Lower lobe of right lung (tissue), 2 donors: ENCODE data around the gene INCA1. TPM values are rescaled to one million over a fixed set of nuclear protein-coding genes. Genes with fewer than 3 reads are reported as not detected.

Experiments used
- ATAC-seq, 2 donors: fragments of 200-7000 bp; cut with Tn5 transposase; one replicate each; pipeline ENCODE4 v1.9.1; 2020 to 2022; ENCODE audit warnings: mild to moderate bottlenecking in 2 of 2, moderate library complexity in 2 of 2
- DNase-seq: peaks from one replicate; pipeline ENCODE4 v3.0.0-alpha.2; 2020
- H3K27ac ChIP-seq: fragments of 200-600 bp; one replicate; pipeline ENCODE4 v1.8.0; 2022
- H3K27me3 ChIP-seq: fragments of 200-600 bp; one replicate; pipeline ENCODE4 v1.8.0; 2022; ENCODE audit warnings: low read depth
- H3K36me3 ChIP-seq: fragments of 200-600 bp; one replicate; pipeline ENCODE4 v1.8.0; 2022; ENCODE audit warnings: mild to moderate bottlenecking
- H3K4me1 ChIP-seq: fragments of 200-600 bp; one replicate; pipeline ENCODE4 v1.8.0; 2022
- H3K4me3 ChIP-seq: fragments of 200-600 bp; one replicate; pipeline ENCODE4 v1.8.0; 2022; ENCODE audit warnings: mild to moderate bottlenecking
- H3K9me3 ChIP-seq: fragments of 200-600 bp; one replicate; pipeline ENCODE4 v1.8.0; 2022
- CTCF ChIP-seq: fragments of 200-600 bp; IDR thresholded peaks from one replicate; pipeline ENCODE4 v1.8.0; 2022; ENCODE audit warnings: antibody characterized with exemption, mild to moderate bottlenecking
- intact Hi-C: fragments of 100-400 bp; cut with DNase I; formaldehyde crosslinking; loops from one replicate; pipeline ENCODE4 v1.11.0; 2022
- total RNA-seq: library from RNA; stranded (reverse); fragmentation: NEBNext Ultra II Directional; extraction: Animal tissue kit (Norgen Biotek cat#: 25700); gene quantifications from one replicate; pipeline ENCODE4 v1.2.1, GENCODE V29; 2021
- donor health status: DM: no; HTN: yes; CAD: no; lungs with severe emphysema.

The INCA1 gene
- total RNA-seq, 1 donor from 2014 or later: 1.9 TPM

DNA sequence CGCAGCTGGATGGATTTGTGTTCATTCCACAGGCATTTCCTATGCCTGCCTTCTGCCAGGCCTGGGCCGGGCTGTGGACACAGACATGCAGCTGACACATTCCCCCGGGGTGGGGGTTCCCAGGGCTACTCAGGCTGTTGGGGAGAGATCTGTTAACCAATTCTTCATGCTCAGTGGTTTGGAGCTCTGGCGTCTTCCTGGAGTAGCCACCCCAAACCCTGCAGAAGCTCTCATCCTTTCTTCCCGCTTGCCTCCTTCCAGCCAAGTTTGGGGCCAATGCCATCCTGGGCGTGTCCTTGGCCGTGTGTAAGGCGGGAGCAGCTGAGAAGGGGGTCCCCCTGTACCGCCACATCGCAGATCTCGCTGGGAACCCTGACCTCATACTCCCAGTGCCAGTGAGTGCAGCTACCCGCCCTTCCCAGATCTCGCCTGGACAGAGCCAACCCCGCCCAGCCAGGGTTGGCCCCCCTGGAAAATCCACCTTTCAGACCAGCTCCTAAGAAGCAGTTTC lies 43.8 kb downstream of the INCA1 start:
- no peak overlapping the region for H3K4me3 ChIP-seq
- intact Hi-C loops: no loop called here
- H3K4me1 ChIP-seq: peaks cover 18% of the 10 kb centered on the region
- ATAC-seq (no peak), DNase-seq (no peak)
- peaks cover 10% of the 10 kb centered on the region for H3K36me3 ChIP-seq
- no peaks in the 10 kb centered on the region for H3K9me3 ChIP-seq
- TF ChIP-seq CTCF: no peak
- H3K27ac ChIP-seq: no peak overlapping the region
- no peaks in the 10 kb centered on the region for H3K27me3 ChIP-seq

GRCh38 chr17:4951486-4951885 lies 45.8 kb downstream of the INCA1 start:
- Histone ChIP-seq H3K4me3 (no peak overlapping the region), H3K36me3 (peaks cover 3% of the 10 kb centered on the region), H3K27ac (no peak overlapping the region), H3K27me3 (no peaks in the 10 kb centered on the region), H3K9me3 (no peaks in the 10 kb centered on the region), H3K4me1 (peaks cover 22% of the 10 kb centered on the region)
- TF ChIP-seq CTCF: no peak
- intact Hi-C loops: no loop called here
- DNase-seq: no peak
- ATAC-seq: no peak

DNA sequence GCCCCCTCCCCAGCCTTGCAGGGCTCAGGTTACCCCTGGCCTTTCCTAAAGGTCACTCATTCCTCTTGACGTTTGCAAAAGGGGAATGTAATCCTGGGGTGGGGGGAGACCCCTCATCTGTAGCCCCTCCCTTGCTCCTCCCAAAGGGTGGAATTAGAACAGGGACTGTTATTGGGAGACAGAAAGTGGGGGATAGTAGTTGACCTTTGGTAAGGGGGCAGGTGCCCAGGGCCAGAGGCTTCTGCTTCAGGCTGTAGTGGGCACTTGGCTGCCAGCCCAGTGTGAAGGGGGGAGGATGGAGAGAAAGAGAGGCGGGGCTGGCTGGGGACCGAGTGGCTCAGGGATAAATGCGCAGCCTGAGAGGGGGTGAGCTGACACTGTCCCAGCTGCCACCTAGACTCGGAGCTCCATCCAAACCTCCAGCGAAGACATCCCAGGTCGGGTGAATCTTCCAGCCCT lies 46.5 kb downstream of the INCA1 start, which contains the start of gene ENO3:
Gene ENO3 (plus strand): TSS at position 374 of the 459 bp plus-strand sequence. CDS start 711 bp downstream, outside the sequence.
- DNase-seq (no peak), ATAC-seq (no peak)
- Histone ChIP-seq H3K9me3 (no peaks in the 10 kb centered on the region), H3K27me3 (no peaks in the 10 kb centered on the region), H3K4me1 (peaks cover 29% of the 10 kb centered on the region), H3K36me3 (peaks cover 10% of the 10 kb centered on the region), H3K27ac (peak within 1 kb of the TSS; percentile 98), H3K4me3 (peak within 1 kb of the TSS; percentile 99)
- no peak for TF ChIP-seq CTCF
- intact Hi-C loops: no loop called here

DNA sequence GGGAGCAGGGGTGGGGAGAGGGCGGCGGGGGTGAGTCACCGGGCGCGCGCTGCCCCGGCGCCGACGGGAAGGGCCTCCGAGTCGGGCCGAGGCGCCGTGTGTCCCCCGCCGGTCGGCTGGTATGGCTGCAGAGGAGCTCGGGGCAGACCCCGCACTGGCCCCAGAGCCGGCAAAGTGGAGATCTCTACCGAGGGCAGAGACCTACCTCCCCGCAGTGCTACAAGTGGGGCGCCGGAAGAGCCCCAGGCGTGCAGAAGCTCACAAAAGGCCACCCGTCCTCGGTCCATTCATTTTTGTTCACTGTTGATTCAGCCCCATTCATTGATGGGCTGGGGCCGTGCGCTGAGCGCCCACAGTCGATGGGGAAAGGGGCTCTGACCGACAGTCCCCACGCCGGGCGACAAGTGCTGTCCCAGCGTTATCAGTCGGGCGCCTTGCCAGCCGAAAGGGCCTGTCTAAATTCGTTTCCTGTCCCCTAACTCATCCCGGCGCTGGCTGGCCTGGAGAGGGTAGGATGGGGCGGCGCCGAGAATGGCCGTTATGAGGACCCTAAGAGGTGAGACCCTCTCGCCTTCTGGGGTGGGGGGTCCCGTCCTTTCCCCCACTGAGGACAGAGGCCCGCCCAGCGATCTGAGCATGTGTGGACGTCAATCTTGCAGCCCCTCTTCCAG lies 47.1 kb downstream of the INCA1 start:
- DNase-seq (peak; percentile 80), ATAC-seq (no peak)
- Histone ChIP-seq H3K27me3 (no peaks in the 10 kb centered on the region), H3K36me3 (peaks cover 16% of the 10 kb centered on the region), H3K4me3 (peak overlapping the region; percentile 99), H3K4me1 (peaks cover 35% of the 10 kb centered on the region), H3K9me3 (no peaks in the 10 kb centered on the region), H3K27ac (peak overlapping the region; percentile 98)
- intact Hi-C loops: no loop called here
- TF ChIP-seq CTCF: no peak

DNA sequence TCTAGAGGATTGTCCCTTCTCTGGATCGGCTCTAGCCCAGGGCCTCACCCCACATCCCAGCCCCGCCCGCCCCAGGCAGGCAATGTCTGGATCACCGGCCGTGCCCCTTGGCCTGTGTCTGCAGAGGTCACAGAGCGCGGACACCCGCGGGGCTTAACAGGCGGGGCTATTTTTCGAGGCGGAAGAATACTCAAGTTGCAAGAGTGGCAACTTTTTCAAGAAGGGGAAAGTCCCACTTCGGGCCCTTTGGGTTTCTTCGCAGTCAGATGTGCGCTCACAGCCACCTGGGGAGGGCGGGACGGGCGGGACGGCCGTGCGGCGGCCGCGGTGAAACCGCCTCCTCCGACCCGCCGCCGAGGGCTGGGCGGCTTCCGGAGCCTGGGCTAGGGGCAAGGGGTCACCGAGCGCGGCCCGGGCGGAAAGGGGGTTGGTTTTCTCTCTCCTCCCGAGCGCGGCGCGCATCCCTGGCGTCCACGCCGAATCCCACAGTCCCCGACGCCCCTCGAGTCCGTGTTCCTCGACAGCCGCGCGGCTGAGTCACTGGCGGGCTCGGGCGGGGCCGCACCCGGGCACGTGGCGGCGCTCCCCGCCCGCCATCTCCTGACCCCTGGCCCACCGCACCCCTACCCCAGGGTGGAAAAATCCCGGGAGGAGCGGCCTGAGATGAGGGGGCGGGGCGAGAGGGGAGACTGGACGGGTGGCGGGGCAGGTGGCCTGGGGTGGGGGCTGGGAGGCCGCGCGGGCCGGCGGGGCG lies 47.8 kb downstream of the INCA1 start:
- no peak for TF ChIP-seq CTCF
- Histone ChIP-seq H3K27ac (peak overlapping the region; percentile 98), H3K9me3 (no peaks in the 10 kb centered on the region), H3K27me3 (no peaks in the 10 kb centered on the region), H3K4me3 (peak overlapping the region; percentile 99), H3K36me3 (peaks cover 23% of the 10 kb centered on the region), H3K4me1 (peaks cover 42% of the 10 kb centered on the region)
- ATAC-seq (peak; percentile 59 to 63), DNase-seq (peak; percentile 87)
- intact Hi-C loops: no loop called here
